Small intestine (tissue), 7 donors: ENCODE measurements around the gene SAMD11. TPM values are rescaled to one million over a fixed set of nuclear protein-coding genes. Genes with fewer than 3 reads are reported as not detected.

Experiments
- DNase-seq, 2 donors: peaks; one replicate each; pipeline versions ENCODE4 v3.0.0 to v3.0.0-alpha.2; 2013
- FAIRE-seq: peaks from 2 replicates; lab custom pipeline; 2012; peaks lifted over from hg19 to GRCh38; lab: Jason Lieb, UNC
- H3K27ac ChIP-seq, 3 donors: one replicate each; pipeline ENCODE4 v1.5.1; 2013; ENCODE audit warnings: low read length in 2 of 3, mild to moderate bottlenecking in 2 of 3, control low read depth in 1 of 3, inconsistent platforms in 1 of 3, low read depth in 1 of 3, moderate library complexity in 1 of 3
- H3K27me3 ChIP-seq, 3 donors: one replicate each; pipeline ENCODE4 v1.6.1; 2013; ENCODE audit warnings: low read length in 3 of 3, inconsistent platforms in 1 of 3; ENCODE audit not compliant: control insufficient read depth in 3 of 3, insufficient read depth in 3 of 3
- H3K36me3 ChIP-seq, 3 donors: one replicate each; pipeline ENCODE4 v1.6.1; 2013; ENCODE audit warnings: low read length in 3 of 3, inconsistent platforms in 1 of 3, low read depth in 1 of 3, mild to moderate bottlenecking in 1 of 3, moderate library complexity in 1 of 3; ENCODE audit not compliant: control insufficient read depth in 3 of 3, insufficient read depth in 2 of 3
- H3K4me1 ChIP-seq, 3 donors: one replicate each; pipeline ENCODE4 v1.6.1; 2013; ENCODE audit warnings: low read length in 2 of 3, inconsistent platforms in 1 of 3, low read depth in 1 of 3, mild to moderate bottlenecking in 1 of 3, moderate library complexity in 1 of 3; ENCODE audit not compliant: control insufficient read depth in 3 of 3, insufficient read depth in 2 of 3
- H3K4me3 ChIP-seq, 3 donors: one replicate each; pipeline ENCODE4 v1.5.1; 2013; ENCODE audit warnings: low read length in 3 of 3, control low read depth in 1 of 3, inconsistent platforms in 1 of 3, low read depth in 1 of 3, mild to moderate bottlenecking in 1 of 3, moderate library complexity in 1 of 3
- H3K9me3 ChIP-seq, 2 donors: one replicate each; pipeline ENCODE4 v1.6.1; 2013; ENCODE audit warnings: low read depth in 1 of 2, low read length in 1 of 2; ENCODE audit not compliant: control insufficient read depth in 2 of 2, insufficient read depth in 1 of 2
- WGBS, 3 donors: extraction: QIAGEN DNeasy Blood & Tissue Kit; methylation state at CpG; one replicate each; pipeline ENCODE4 v1.1.7; 2013; 5-methylcytosine and 5-hydroxymethylcytosine counted together
- polyA plus RNA-seq, 4 donors: library from polyadenylated mRNA; stranded (reverse) in 3 of 4; unstranded in 1 of 4; fragments of 200-250 nt in 3 of 4; fragments of 120-200 nt in 1 of 4; gene quantifications; one replicate each; pipeline versions ENCODE4 v1.2.1 to v1.2.3, GENCODE V29; 2013
- donor health status: healthy with polysubstance abuse.
- donor health status: control.
- donor health status: control.
- donor health status: Bipolar disorder and iron deficiency.
- donor health status: healthy.

SAMD11 gene
- polyA plus RNA-seq, 4 donors = 0.89 to 13.6 (median 6.8) TPM

GRCh38 chr1:956636-957035 lies 32.9 kb downstream of the SAMD11 start:
- Histone ChIP-seq H3K36me3 (peaks cover 6 to 61% (median 16%) of the 10 kb centered on the region in 3 donors), H3K9me3 (no peaks in the 10 kb centered on the region), H3K27ac (no peak overlapping the region), H3K4me1 (peaks cover 2 to 9% (median 4%) of the 10 kb centered on the region in 3 donors), H3K4me3 (no peak overlapping the region), H3K27me3 (peaks cover 0 to 9% (median 0%) of the 10 kb centered on the region in 3 donors)
- no peak for DNase-seq
- no peak for FAIRE-seq
- 88 to 94% (median 89%) methylated on average over 11 of the region's 11 CpGs for WGBS, 3 donors

DNA sequence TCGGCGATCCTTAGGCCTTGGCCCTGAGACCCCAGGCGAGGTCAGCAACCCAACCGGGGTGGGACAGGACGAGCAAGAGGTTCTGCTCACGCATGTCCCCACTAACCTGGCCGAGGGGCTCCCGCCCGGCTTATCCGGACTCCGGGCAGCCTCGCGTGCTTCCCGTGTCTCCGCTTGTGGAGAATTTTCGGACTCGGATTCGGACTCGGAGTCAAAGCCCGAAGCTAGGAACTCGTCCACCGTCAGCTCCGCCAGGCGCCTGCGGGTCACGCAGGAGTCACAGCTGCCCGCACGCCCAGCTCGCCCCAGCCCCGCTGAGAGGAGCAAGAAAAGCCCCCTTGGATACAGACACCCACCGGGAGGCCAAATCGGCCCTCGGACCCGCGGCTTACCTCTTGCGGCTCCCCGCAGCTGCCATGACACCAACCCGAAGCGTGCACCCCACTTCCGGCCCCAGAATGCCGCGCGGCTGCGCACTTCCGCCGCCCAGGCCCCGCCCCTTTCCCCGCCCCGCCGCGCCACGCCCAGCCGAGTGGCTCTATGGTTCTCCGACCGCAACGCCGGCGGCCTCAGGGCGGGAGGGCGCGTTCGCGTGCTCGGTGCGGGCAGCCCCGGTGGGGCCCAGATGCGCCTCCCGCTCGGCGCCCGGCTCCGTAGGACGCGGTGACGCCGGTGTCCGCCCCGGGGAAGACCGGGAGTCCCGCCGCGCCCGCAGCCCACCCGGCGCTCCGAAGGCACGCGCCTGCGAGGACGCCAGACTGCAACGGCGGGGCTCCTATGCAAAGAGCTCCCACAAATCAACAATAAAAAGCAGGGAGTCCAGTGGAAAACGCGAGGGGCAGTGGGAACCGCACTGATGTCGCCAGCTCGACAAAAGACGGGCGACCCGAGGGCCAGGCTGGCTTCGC lies 35.4 kb downstream of the SAMD11 start, which contains the start of gene NOC2L:
Gene NOC2L (minus strand): TSS at position 434 of the 908 bp plus-strand sequence. CDS start 16 bp downstream, at position 418.
- 7 to 9% (median 7%) methylated on average over 60 to 101 of the region's 101 CpGs for WGBS, 3 donors

GRCh38 chr1:959731-960362 lies 36.1 kb downstream of the SAMD11 start:
- no peak for DNase-seq
- peaks cover 0 to 11% (median 0%) of the 10 kb centered on the region in 3 donors for H3K27me3 ChIP-seq
- peaks cover 2 to 12% (median 4%) of the 10 kb centered on the region in 3 donors for H3K4me1 ChIP-seq
- H3K4me3 ChIP-seq = peak overlapping the region; percentile 19 to 93 (median 66)
- WGBS, 3 donors = 26 to 34% (median 27%) methylated on average over 29 to 57 of the region's 57 CpGs
- peaks cover 2 to 47% (median 6%) of the 10 kb centered on the region in 3 donors for H3K36me3 ChIP-seq
- peaks cover 0 to 4% of the 10 kb centered on the region in 2 donors for H3K9me3 ChIP-seq
- no peak for FAIRE-seq
- no peak overlapping the region for H3K27ac ChIP-seq

More for the DNA sequence above, 35.4 kb downstream of the SAMD11 start, which contains the start of gene NOC2L:
- Histone ChIP-seq H3K27me3 (peaks cover 0 to 11% (median 0%) of the 10 kb centered on the region in 3 donors), H3K9me3 (peaks cover 0 to 4% of the 10 kb centered on the region in 2 donors), H3K4me1 (peaks cover 2 to 12% (median 4%) of the 10 kb centered on the region in 3 donors), H3K27ac (peak within 1 kb of the TSS in 1 of 3 donors; percentile 8), H3K4me3 (peak within 1 kb of the TSS; percentile 92 to 96 (median 93)), H3K36me3 (peaks cover 4 to 54% (median 6%) of the 10 kb centered on the region in 3 donors)
- no peak for FAIRE-seq
- DNase-seq = peak; percentile 88 to 96

DNA sequence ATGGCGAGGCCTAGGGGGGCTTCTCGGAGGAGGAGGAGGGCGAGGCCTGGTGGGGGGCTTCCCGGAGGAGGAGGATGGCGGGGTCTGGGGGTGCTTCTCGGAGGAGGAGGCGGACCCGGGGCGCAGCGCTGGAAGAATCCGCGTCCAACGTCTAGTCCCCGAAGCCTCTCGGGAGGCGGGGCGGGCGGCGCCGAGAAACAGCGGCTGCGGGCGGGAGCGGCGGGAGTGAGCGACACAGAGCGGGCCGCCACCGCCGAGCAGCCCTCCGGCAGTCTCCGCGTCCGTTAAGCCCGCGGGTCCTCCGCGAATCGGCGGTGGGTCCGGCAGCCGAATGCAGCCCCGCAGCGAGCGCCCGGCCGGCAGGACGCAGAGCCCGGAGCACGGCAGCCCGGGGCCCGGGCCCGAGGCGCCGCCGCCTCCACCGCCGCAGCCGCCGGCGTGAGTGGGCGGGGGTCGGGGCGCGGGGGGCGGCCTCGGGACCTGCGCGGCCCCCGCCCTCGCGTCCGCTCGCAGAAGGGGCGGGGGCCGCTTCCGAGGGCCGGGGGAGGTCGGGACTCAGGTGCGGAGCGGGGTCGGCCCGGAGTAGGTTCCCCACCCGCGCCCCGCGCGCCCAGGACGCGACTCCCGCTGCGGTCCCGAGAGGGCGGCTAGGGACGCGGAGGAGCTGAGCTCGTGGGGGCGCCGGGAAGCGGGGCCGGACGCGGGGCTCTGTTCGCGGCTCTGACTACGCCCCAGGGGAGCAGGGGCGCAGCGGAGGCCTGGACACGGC lies 36.8 kb downstream of the SAMD11 start, which contains the start of gene KLHL17:
Gene KLHL17 (plus strand): TSS at position 222 of the 769 bp plus-strand sequence. CDS start 110 bp downstream, at position 332.
- no peak within 1 kb of the TSS for H3K27ac ChIP-seq
- DNase-seq (peak; percentile 62 to 81), FAIRE-seq (no peak)
- peaks cover 0 to 11% (median 0%) of the 10 kb centered on the region in 3 donors for H3K27me3 ChIP-seq
- peaks cover 2 to 12% (median 4%) of the 10 kb centered on the region in 3 donors for H3K4me1 ChIP-seq
- H3K4me3 ChIP-seq = peak within 1 kb of the TSS; percentile 19 to 93 (median 66)
- WGBS, 3 donors = 0 to 1% (median 1%) methylated on average over 46 to 109 of the region's 109 CpGs
- peaks cover 0 to 4% of the 10 kb centered on the region in 2 donors for H3K9me3 ChIP-seq
- H3K36me3 ChIP-seq = peaks cover 2 to 43% (median 3%) of the 10 kb centered on the region in 3 donors

DNA sequence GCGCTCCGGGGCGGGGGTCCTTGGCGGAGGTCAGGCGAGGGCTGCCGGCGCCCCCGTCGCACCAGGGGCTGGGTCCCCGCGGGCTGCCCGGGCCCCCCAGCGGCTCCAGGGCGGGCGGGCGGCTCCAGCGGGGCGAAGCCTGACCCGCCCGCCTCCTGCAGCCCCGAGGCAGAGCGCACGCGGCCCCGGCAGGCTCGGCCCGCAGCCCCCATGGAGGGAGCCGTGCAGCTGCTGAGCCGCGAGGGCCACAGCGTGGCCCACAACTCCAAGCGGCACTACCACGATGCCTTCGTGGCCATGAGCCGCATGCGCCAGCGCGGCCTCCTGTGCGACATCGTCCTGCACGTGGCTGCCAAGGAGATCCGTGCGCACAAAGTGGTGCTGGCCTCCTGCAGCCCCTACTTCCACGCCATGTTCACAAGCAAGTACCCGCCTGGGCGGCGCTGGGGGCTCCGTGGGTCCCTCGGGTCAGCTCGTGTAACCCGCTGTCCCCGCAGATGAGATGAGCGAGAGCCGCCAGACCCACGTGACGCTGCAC lies 37.5 kb downstream of the SAMD11 start:
- Histone ChIP-seq H3K27me3 (peaks cover 0 to 15% (median 0%) of the 10 kb centered on the region in 3 donors), H3K36me3 (peaks cover under 1 to 37% (median 2%) of the 10 kb centered on the region in 3 donors), H3K4me3 (peak overlapping the region; percentile 10 to 93 (median 66)), H3K4me1 (peaks cover 2 to 18% (median 6%) of the 10 kb centered on the region in 3 donors), H3K27ac (no peak overlapping the region), H3K9me3 (peaks cover 0 to 4% of the 10 kb centered on the region in 2 donors)
- DNase-seq (no peak), FAIRE-seq (no peak)
- 35 to 41% (median 37%) methylated on average over 53 to 56 of the region's 56 CpGs for WGBS, 3 donors

DNA sequence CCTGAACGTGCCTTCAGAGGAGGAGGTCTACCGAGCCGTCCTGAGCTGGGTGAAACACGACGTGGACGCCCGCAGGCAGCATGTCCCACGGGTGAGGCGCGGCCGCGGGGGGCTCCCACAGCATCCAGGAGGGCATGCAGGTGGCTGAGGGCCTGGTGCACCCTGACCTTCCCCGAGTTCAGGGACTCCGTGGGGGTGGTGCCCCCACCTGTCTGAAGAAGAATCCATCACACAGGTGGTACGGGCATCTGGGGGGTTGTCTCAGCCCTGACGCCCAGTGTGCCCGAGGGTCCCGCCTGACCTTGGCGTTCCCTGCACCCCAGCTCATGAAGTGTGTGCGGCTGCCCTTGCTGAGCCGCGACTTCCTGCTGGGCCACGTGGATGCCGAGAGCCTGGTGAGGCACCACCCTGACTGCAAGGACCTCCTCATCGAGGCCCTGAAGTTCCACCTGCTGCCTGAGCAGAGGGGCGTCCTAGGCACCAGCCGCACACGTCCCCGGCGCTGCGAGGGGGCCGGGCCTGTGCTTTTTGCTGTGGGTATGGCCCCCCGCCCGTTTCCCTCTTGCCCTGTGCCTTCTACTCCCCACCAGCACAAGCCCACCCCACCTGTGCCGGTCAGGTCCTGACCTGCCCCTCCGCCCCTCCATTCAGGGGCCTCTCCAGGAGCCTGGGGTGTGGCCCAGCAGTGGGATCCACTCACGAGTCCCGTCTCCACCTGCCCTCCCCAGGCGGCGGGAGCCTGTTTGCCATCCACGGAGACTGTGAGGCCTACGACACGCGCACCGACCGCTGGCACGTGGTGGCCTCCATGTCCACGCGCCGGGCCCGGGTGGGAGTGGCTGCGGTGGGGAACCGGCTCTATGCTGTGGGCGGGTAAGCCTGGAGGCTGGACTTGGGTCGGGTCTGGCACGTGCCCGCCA lies 38.9 kb downstream of the SAMD11 start:
- FAIRE-seq (no peak), DNase-seq (no peak)
- peaks cover 0 to 4% of the 10 kb centered on the region in 2 donors for H3K9me3 ChIP-seq
- no peak overlapping the region for H3K27ac ChIP-seq
- whole genome bisulfite sequencing, 3 donors = 93 to 95% (median 94%) methylated on average over 55 to 57 of the region's 57 CpGs
- peaks cover 0 to 22% (median 0%) of the 10 kb centered on the region in 3 donors for H3K36me3 ChIP-seq
- peaks cover 2 to 21% (median 4%) of the 10 kb centered on the region in 3 donors for H3K4me1 ChIP-seq
- H3K27me3 ChIP-seq = peaks cover 0 to 26% (median 0%) of the 10 kb centered on the region in 3 donors
- no peak overlapping the region for H3K4me3 ChIP-seq

GRCh38 chr1:963301-963651 lies 39.6 kb downstream of the SAMD11 start:
- DNase-seq (peak; percentile 41 to 70), FAIRE-seq (no peak)
- Histone ChIP-seq H3K27ac (no peak overlapping the region), H3K36me3 (peaks cover 0 to 21% (median 0%) of the 10 kb centered on the region in 3 donors), H3K4me1 (peaks cover 2 to 18% (median 2%) of the 10 kb centered on the region in 3 donors), H3K27me3 (peaks cover 0 to 32% (median 0%) of the 10 kb centered on the region in 3 donors), H3K4me3 (no peak overlapping the region), H3K9me3 (peaks cover 0 to 4% of the 10 kb centered on the region in 2 donors)
- WGBS, 3 donors = 62 to 81% (median 63%) methylated on average over 16 of the region's 16 CpGs
